ENCODE data around the gene ISCA2.

The ISCA2 gene

DNA sequence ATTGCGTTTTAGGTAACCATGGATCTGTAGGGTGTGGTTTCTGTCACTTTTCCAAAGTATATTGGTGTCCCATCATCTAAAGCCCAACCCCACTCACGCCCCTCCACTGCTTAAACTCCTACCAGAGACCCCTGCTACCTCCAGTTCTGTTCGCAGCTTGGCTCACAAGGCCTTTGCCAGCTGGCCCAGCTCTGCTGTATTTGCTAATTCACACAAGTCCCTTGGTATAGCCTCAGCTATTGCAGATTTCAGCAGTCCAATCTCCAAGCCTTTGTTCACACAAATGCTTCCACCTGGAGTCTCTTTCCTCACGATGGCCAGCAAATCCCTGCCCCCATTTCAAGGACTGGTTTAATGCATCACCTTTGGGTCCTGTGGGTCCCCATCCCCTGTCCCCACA is 24.2 kb downstream of the ISCA2 start:
- TF ChIP-seq, protein P1, sequence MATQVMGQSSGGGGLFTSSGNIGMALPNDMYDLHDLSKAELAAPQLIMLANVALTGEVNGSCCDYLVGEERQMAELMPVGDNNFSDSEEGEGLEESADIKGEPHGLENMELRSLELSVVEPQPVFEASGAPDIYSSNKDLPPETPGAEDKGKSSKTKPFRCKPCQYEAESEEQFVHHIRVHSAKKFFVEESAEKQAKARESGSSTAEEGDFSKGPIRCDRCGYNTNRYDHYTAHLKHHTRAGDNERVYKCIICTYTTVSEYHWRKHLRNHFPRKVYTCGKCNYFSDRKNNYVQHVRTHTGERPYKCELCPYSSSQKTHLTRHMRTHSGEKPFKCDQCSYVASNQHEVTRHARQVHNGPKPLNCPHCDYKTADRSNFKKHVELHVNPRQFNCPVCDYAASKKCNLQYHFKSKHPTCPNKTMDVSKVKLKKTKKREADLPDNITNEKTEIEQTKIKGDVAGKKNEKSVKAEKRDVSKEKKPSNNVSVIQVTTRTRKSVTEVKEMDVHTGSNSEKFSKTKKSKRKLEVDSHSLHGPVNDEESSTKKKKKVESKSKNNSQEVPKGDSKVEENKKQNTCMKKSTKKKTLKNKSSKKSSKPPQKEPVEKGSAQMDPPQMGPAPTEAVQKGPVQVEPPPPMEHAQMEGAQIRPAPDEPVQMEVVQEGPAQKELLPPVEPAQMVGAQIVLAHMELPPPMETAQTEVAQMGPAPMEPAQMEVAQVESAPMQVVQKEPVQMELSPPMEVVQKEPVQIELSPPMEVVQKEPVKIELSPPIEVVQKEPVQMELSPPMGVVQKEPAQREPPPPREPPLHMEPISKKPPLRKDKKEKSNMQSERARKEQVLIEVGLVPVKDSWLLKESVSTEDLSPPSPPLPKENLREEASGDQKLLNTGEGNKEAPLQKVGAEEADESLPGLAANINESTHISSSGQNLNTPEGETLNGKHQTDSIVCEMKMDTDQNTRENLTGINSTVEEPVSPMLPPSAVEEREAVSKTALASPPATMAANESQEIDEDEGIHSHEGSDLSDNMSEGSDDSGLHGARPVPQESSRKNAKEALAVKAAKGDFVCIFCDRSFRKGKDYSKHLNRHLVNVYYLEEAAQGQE (IDR thresholded peaks at IDR 0.05; ENCODE audit: insufficient replicate concordance, low read depth), result no peak
- TF ChIP-seq POLR2AphosphoS5 (IDR thresholded peaks at IDR 0.05; ENCODE audit: low read depth) (no peak), CTCF (IDR thresholded peaks at IDR 0.05; ENCODE audit: insufficient read depth, low read length) (no peak), SPI1 (IDR thresholded peaks at IDR 0.05; ENCODE audit: borderline replicate concordance, low read depth) (no peak), GABPA (IDR thresholded peaks at IDR 0.05; ENCODE audit: low read depth) (no peak)
- no peak overlapping the region for H3K4me3 ChIP-seq (replicated peaks; ENCODE audit: insufficient read depth, low read length)

DNA sequence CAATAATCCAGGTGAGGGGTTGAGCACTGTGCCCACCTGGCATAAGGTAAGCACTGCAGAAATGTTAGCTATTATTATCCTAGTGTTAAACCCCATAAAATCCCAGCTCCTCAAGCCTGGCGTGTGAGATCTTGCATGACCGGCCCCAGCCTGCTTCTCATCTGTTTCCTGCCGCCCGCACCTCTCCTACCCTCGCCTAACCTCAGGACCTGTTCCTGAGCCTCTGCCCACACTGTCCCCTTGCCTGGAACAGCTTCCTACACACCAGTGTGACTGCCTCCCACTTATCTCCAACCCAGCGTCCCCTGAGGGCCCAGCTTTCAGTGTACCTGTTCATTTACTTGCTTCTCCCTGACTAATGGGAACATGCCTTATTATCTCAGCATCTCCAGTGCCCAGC is 24.7 kb downstream of the ISCA2 start:
- TF ChIP-seq, protein P1 (IDR thresholded peaks at IDR 0.05; ENCODE audit: insufficient replicate concordance, low read depth), result no peak
- TF ChIP-seq SPI1 (IDR thresholded peaks at IDR 0.05; ENCODE audit: borderline replicate concordance, low read depth) (no peak), CTCF (IDR thresholded peaks at IDR 0.05; ENCODE audit: insufficient read depth, low read length) (no peak), POLR2AphosphoS5 (IDR thresholded peaks at IDR 0.05; ENCODE audit: low read depth) (no peak), GABPA (IDR thresholded peaks at IDR 0.05; ENCODE audit: low read depth) (no peak)
- H3K4me3 ChIP-seq (replicated peaks; ENCODE audit: insufficient read depth, low read length), result no peak overlapping the region
- H3K27ac ChIP-seq (replicated peaks), result no peak overlapping the region

More for the DNA sequence above, 24.2 kb downstream of the ISCA2 start:
- no peak for DNase-seq (ENCODE audit: low read depth in 1 of 2, low spot score in 1 of 2)
- Histone ChIP-seq H3K27ac (replicated peaks) (no peak overlapping the region), H3K27me3 (ENCODE audit: insufficient read depth, poor library complexity, severe bottlenecking) (no peaks in the 10 kb centered on the region)

DNA sequence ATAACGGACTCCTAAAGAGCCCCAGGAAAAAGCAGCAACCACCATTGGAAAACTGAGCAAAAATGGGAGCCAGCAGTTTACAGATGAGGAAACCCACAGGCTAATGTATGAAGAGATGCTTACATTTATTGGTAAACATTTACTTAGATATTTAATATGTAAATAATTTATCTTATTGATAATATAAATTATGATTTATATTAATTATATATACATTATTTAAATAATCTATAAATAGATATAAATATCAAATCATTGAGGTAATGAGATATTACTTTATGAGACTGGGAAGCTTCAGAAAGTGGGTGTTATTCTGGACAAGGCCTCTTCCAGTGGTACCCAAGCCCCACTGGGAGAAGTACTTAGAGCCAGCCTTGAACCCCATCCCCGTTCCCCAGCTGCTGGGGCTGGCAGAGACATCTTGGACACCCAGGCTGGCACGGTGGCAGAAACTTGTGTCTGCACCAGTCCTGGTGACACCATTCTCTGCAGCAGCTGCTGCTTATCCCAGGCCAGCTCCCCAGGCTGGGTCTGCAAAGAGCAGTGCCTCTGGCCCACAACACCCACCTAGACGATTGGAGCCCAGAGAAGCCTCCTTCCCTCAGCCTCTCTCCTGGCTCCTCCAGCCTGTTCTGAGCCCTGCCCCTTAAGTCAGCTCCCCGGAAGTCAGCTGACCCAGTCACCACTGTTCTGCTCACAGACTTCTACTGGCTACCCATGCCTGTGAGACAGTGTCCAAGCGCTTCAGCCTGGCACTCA is 25.9 kb downstream of the ISCA2 start:
- TF ChIP-seq GABPA (IDR thresholded peaks at IDR 0.05; ENCODE audit: low read depth) (no peak), POLR2AphosphoS5 (IDR thresholded peaks at IDR 0.05; ENCODE audit: low read depth) (no peak), SPI1 (IDR thresholded peaks at IDR 0.05; ENCODE audit: borderline replicate concordance, low read depth) (no peak), CTCF (IDR thresholded peaks at IDR 0.05; ENCODE audit: insufficient read depth, low read length) (no peak)
- TF ChIP-seq, protein P1 (IDR thresholded peaks at IDR 0.05; ENCODE audit: insufficient replicate concordance, low read depth), result no peak
- no peak for DNase-seq (ENCODE audit: low read depth in 1 of 2, low spot score in 1 of 2)
- H3K4me3 ChIP-seq (replicated peaks; ENCODE audit: insufficient read depth, low read length), result no peak overlapping the region
- H3K27me3 ChIP-seq (ENCODE audit: insufficient read depth, poor library complexity, severe bottlenecking), result no peaks in the 10 kb centered on the region
- H3K27ac ChIP-seq (replicated peaks), result no peak overlapping the region

More for the DNA sequence above, 24.7 kb downstream of the ISCA2 start:
- no peak for DNase-seq (ENCODE audit: low read depth in 1 of 2, low spot score in 1 of 2)
- H3K27me3 ChIP-seq (ENCODE audit: insufficient read depth, poor library complexity, severe bottlenecking), result no peaks in the 10 kb centered on the region

All from HL-60 (cell line).